ENCODE measurements around the gene SDK1.

DNA sequence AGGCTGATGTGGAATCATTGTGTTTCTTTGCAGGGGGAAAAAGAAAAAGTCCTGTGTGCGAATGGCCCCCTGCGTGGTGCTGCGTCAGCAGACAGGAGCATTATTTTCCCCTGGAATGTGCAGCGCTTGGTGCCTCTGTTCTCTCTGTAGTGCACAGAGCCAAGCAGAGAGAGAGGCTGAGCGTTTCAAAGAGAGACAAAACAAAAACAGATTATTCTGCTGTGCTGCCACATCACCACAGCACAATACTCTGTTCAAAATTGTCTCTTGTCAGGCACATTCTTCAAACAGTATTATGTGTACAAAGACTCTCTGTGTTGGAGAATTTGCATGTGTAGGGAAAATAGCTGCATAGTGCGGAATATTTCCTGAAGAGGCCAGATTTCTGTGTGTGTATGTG lies 609.0 kb downstream of the SDK1 start:
- TF ChIP-seq POLR2A (IDR thresholded peaks at IDR 0.05; ENCODE audit: low read length) (no peak), GATA1 (IDR thresholded peaks at IDR 0.05; ENCODE audit: low read depth, low read length) (no peak)
